ENCODE data around the gene DUOX1. TPM values are rescaled to one million over a fixed set of nuclear protein-coding genes. Genes with fewer than 3 reads are reported as not detected.

Gene DUOX1
- total and polyA plus RNA-seq, 9 of the 15 experiments (the other 6 are each of a cell fraction or from before 2014, with no cell fraction given), result 0.01 to 0.22 (median 0.01) TPM; not detected in 6

DNA sequence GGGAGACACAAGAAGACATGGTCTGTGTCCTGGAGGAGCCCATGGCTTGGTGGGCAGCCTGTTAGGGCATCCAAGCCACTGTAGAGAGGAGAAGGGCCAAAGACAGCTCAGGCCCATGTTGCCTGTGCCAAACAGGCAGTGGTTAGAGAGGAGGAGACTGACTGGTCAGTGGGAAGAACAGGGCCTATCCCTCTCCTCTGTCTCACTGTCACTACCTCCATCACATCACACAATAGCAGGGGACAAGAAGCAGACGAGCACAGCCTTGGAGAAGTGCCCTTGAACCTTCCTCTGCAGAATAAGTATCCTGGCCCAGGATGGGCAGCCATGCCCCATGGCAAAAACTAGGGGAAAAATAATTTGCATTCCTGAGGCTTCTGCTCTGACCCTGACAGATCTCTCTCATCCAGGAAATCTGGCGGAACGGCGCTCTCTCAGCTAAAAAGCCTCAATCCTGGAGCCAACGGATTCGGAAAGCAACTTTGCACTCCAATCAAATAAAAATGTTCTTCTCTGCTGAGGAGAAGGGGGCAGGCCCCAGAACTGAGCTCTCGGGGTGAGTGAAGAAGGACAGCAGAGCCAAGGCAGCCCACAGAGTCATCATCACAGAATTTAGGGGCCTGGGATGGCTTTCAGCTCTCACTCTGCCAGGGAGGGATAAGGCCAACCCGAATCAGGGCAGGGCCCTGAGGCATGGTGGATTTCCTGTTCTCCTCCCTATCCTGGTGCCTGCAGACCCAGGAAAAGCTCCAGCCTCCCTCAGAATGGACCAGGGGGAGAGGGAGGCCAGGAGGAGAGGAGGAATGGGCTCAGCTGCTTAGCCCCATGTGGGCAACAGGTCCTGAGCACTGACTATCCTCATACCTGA, 56.3 kb downstream of the DUOX1 start:
- Histone ChIP-seq H3K9ac (ENCODE audit: insufficient read depth in 1 of 2, low read depth in 2 of 2, low read length in 2 of 2) (no peak overlapping the region), H3K9me1 (ENCODE audit: control insufficient read depth, insufficient read depth, low read length) (no peaks in the 10 kb centered on the region), H3K4me1 (replicated peaks in 1 of 2; ENCODE audit: control insufficient read depth in 2 of 2, insufficient read depth in 2 of 2, low read length in 2 of 2) (peaks cover 9 to 18% of the 10 kb centered on the region in 2 experiments; a peak in 3 of 5 replicates), H4K20me1 (replicated peaks; ENCODE audit: control insufficient read depth, insufficient read depth, low read length) (no peaks in the 10 kb centered on the region), H3K36me3 (ENCODE audit: control insufficient read depth, insufficient read depth, low read length) (no peaks in the 10 kb centered on the region), H3K27ac (ENCODE audit: extremely low read depth, low read depth, low read length) (no peak overlapping the region), H3K4me2 (ENCODE audit: insufficient read depth, low read length) (no peak overlapping the region), H3K9me3 (replicated peaks; ENCODE audit: control insufficient read depth, insufficient read depth, low read depth, low read length) (no peaks in the 10 kb centered on the region), H3K4me3 (no peak overlapping the region), H3K79me2 (ENCODE audit: control insufficient read depth, insufficient read depth, low read length) (no peaks in the 10 kb centered on the region), H2AFZ (ENCODE audit: low read depth, low read length) (no peak overlapping the region), H3K27me3 (ENCODE audit: control insufficient read depth in 2 of 2, insufficient read depth in 2 of 2, low read length in 2 of 2) (no peaks in the 10 kb centered on the region)
- POLR2A ChIA-PET, result interaction anchor here (0.7 to 1.5 kb wide), 5 partner anchors 9 to 29 kb away, joined by 3 to 5 read pairs (median 3); no protein-coding TSS in a partner anchor
- CTCF ChIA-PET (ENCODE audit: low intra/inter-chr PET ratio), result no interaction called here
- in situ Hi-C loops (cut with MboI), result loop anchor here (25.0 kb wide), 1 partner anchor 426 kb away; no protein-coding TSS in a partner anchor
- BruUV-seq (replicated peaks), result no TSS peak
- intact Hi-C loops (cut with micrococcal nuclease), result no loop called here
- 68% methylated on average over 8 of the region's 8 CpGs for WGBS (ENCODE audit: insufficient coverage, low coverage, missing lambda C conversion rate)
- no peak for DNase-seq (ENCODE audit: extremely low read depth in 1 of 4, low spot score in 3 of 4)
- ATAC-seq, result no peak
- no peak for FAIRE-seq
- TF ChIP-seq, protein P1, sequence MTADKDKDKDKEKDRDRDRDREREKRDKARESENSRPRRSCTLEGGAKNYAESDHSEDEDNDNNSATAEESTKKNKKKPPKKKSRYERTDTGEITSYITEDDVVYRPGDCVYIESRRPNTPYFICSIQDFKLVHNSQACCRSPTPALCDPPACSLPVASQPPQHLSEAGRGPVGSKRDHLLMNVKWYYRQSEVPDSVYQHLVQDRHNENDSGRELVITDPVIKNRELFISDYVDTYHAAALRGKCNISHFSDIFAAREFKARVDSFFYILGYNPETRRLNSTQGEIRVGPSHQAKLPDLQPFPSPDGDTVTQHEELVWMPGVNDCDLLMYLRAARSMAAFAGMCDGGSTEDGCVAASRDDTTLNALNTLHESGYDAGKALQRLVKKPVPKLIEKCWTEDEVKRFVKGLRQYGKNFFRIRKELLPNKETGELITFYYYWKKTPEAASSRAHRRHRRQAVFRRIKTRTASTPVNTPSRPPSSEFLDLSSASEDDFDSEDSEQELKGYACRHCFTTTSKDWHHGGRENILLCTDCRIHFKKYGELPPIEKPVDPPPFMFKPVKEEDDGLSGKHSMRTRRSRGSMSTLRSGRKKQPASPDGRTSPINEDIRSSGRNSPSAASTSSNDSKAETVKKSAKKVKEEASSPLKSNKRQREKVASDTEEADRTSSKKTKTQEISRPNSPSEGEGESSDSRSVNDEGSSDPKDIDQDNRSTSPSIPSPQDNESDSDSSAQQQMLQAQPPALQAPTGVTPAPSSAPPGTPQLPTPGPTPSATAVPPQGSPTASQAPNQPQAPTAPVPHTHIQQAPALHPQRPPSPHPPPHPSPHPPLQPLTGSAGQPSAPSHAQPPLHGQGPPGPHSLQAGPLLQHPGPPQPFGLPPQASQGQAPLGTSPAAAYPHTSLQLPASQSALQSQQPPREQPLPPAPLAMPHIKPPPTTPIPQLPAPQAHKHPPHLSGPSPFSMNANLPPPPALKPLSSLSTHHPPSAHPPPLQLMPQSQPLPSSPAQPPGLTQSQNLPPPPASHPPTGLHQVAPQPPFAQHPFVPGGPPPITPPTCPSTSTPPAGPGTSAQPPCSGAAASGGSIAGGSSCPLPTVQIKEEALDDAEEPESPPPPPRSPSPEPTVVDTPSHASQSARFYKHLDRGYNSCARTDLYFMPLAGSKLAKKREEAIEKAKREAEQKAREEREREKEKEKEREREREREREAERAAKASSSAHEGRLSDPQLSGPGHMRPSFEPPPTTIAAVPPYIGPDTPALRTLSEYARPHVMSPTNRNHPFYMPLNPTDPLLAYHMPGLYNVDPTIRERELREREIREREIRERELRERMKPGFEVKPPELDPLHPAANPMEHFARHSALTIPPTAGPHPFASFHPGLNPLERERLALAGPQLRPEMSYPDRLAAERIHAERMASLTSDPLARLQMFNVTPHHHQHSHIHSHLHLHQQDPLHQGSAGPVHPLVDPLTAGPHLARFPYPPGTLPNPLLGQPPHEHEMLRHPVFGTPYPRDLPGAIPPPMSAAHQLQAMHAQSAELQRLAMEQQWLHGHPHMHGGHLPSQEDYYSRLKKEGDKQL (CRISPR knock-in tag; IDR thresholded peaks at IDR 0.05; ENCODE audit: borderline replicate concordance), result no peak
- TF ChIP-seq SAFB (IDR thresholded peaks at IDR 0.05; ENCODE audit: borderline replicate concordance, low read depth, low read length), result no peak
- TF ChIP-seq, protein P2, sequence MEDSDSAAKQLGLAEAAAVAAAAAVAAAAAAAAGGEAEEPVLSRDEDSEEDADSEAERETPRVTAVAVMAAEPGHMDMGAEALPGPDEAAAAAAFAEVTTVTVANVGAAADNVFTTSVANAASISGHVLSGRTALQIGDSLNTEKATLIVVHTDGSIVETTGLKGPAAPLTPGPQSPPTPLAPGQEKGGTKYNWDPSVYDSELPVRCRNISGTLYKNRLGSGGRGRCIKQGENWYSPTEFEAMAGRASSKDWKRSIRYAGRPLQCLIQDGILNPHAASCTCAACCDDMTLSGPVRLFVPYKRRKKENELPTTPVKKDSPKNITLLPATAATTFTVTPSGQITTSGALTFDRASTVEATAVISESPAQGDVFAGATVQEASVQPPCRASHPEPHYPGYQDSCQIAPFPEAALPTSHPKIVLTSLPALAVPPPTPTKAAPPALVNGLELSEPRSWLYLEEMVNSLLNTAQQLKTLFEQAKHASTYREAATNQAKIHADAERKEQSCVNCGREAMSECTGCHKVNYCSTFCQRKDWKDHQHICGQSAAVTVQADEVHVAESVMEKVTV (CRISPR knock-in tag; IDR thresholded peaks at IDR 0.05), result no peak
- no peak for TF ChIP-seq HIVEP1 (CRISPR knock-in tag; IDR thresholded peaks at IDR 0.05)
- TF ChIP-seq, protein P3, sequence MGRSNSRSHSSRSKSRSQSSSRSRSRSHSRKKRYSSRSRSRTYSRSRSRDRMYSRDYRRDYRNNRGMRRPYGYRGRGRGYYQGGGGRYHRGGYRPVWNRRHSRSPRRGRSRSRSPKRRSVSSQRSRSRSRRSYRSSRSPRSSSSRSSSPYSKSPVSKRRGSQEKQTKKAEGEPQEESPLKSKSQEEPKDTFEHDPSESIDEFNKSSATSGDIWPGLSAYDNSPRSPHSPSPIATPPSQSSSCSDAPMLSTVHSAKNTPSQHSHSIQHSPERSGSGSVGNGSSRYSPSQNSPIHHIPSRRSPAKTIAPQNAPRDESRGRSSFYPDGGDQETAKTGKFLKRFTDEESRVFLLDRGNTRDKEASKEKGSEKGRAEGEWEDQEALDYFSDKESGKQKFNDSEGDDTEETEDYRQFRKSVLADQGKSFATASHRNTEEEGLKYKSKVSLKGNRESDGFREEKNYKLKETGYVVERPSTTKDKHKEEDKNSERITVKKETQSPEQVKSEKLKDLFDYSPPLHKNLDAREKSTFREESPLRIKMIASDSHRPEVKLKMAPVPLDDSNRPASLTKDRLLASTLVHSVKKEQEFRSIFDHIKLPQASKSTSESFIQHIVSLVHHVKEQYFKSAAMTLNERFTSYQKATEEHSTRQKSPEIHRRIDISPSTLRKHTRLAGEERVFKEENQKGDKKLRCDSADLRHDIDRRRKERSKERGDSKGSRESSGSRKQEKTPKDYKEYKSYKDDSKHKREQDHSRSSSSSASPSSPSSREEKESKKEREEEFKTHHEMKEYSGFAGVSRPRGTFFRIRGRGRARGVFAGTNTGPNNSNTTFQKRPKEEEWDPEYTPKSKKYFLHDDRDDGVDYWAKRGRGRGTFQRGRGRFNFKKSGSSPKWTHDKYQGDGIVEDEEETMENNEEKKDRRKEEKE (IDR thresholded peaks at IDR 0.05; ENCODE audit: borderline replicate concordance in 1 of 2, control insufficient read depth in 1 of 2, low read depth in 2 of 2, low read length in 1 of 2), result no peak
- no peak for TF ChIP-seq KDM1A (IDR thresholded peaks at IDR 0.05)
- no peak for TF ChIP-seq SMAD3 (CRISPR knock-in tag; conservative IDR thresholded peaks at IDR 0.05)
